Cardiac fibroblast (primary cell): ENCODE data around the gene CCL26.
"Not testable (repeated sequence)": the region's sequence is repeated elsewhere in the genome, so short reads cannot be mapped to it uniquely, and the experiment has no call there.

ENCODE experiments used
- DNase-seq, 2 donors: peaks; one replicate each; pipeline versions ENCODE4 v3.0.0 to v3.0.0-alpha.2; 2010; ENCODE audit warnings: low read depth in 2 of 2
- H3K4me3 ChIP-seq, 2 donors: replicated peaks in 1 of 2; 1 replicate in 1 of 2; 2 replicates in 1 of 2; pipeline ENCODE4 v1.5.1; 2011; ENCODE audit warnings: low read depth in 2 of 2, low read length in 2 of 2, mild to moderate bottlenecking in 2 of 2, moderate library complexity in 1 of 2
- CTCF ChIP-seq: IDR thresholded peaks from one replicate; pipeline ENCODE4 v1.5.1; 2011; ENCODE audit warnings: low read depth, mild to moderate bottlenecking, low read length, inconsistent platforms

CCL26 gene

GRCh38 chr7:75771224-75771623 is 787 bp downstream of the CCL26 start:
- no peak overlapping the region for H3K4me3 ChIP-seq
- peak; percentile 49 to 76 for DNase-seq
- no peak for TF ChIP-seq CTCF

- H3K4me3 ChIP-seq = no peak overlapping the region
- TF ChIP-seq CTCF = peak; percentile 70
- peak; percentile 74 to 86 for DNase-seq
Observed at GRCh38 chr7:75762350-75762917, 9.6 kb downstream of the CCL26 start.

GRCh38 chr7:75761801-75762200 is 10.2 kb downstream of the CCL26 start:
- not testable (repeated sequence) for H3K4me3 ChIP-seq, DNase-seq

GRCh38 chr7:75758491-75758890 is 13.5 kb downstream of the CCL26 start:
- DNase-seq = no peak

GRCh38 chr7:75757860-75758259 is 14.2 kb downstream of the CCL26 start:
- no peak overlapping the region for H3K4me3 ChIP-seq
- TF ChIP-seq CTCF = no peak
- no peak for DNase-seq

More at GRCh38 chr7:75758491-75758890, 13.5 kb downstream of the CCL26 start:
- H3K4me3 ChIP-seq = no peak overlapping the region
- no peak for TF ChIP-seq CTCF

GRCh38 chr7:75756991-75757676 is 14.9 kb downstream of the CCL26 start:
- peak; percentile 62 for TF ChIP-seq CTCF
- peak; percentile 70 to 74 for DNase-seq
- H3K4me3 ChIP-seq = no peak overlapping the region

GRCh38 chr7:75756206-75756990 is 15.6 kb downstream of the CCL26 start:
- no peak for TF ChIP-seq CTCF
- DNase-seq = no peak
- no peak overlapping the region for H3K4me3 ChIP-seq
